GM18511 (cell line): ENCODE results near the gene SLC2A5.
"Not testable (repeated sequence)": the region's sequence is repeated elsewhere in the genome, so short reads cannot be mapped to it uniquely, and the experiment has no call there.

ENCODE experiments used
- ATAC-seq: cut with Tn5 transposase; IDR thresholded peaks from one replicate; pipeline ENCODE4 v1.9.1; 2021; ENCODE audit warnings: mild to moderate bottlenecking, moderate library complexity; ENCODE audit not compliant: unreplicated experiment

SLC2A5 gene

GRCh38 chr1:9069326-9070100 lies at the start of gene SLC2A5:
SLC2A5 (minus strand) TSS chr1:9069635; CDS start chr1:9069536, 99 bp downstream.
- peak; percentile 94 for ATAC-seq

- ATAC-seq: no peak
These were observed 48.8 kb upstream of the SLC2A5 start for GRCh38 chr1:9118186-9118585.

- ATAC-seq: no peak
These were observed 46.1 kb upstream of the SLC2A5 start for GRCh38 chr1:9115351-9116205.

- no peak for ATAC-seq
These were observed 43.8 kb upstream of the SLC2A5 start for GRCh38 chr1:9112961-9113880.

- ATAC-seq: no peak
These were observed 42.5 kb upstream of the SLC2A5 start for GRCh38 chr1:9111957-9112356.

- no peak for ATAC-seq
These were observed 41.9 kb upstream of the SLC2A5 start for GRCh38 chr1:9111357-9111691.

- no peak for ATAC-seq
These were observed 41.4 kb upstream of the SLC2A5 start for GRCh38 chr1:9110669-9111356.

- ATAC-seq: no peak
These were observed 38.7 kb upstream of the SLC2A5 start for GRCh38 chr1:9108056-9108665.

- no peak for ATAC-seq
These were observed 37.7 kb upstream of the SLC2A5 start for GRCh38 chr1:9107136-9107535.

- no peak for ATAC-seq
These were observed 36.9 kb upstream of the SLC2A5 start for GRCh38 chr1:9106286-9106685.

GRCh38 chr1:9105336-9105867 lies 36.0 kb upstream of the SLC2A5 start:
- no peak for ATAC-seq

- no peak for ATAC-seq
These were observed 32.2 kb upstream of the SLC2A5 start for GRCh38 chr1:9101510-9102146.

GRCh38 chr1:9100471-9101043 lies 31.1 kb upstream of the SLC2A5 start:
- ATAC-seq: no peak

GRCh38 chr1:9099555-9099954 lies 30.1 kb upstream of the SLC2A5 start:
- ATAC-seq: no peak

GRCh38 chr1:9097947-9098705 lies 28.7 kb upstream of the SLC2A5 start:
- ATAC-seq: no peak

- no peak for ATAC-seq
These were observed 26.4 kb upstream of the SLC2A5 start for GRCh38 chr1:9095818-9096217.

- ATAC-seq: not testable (repeated sequence)
These were observed 24.7 kb upstream of the SLC2A5 start for GRCh38 chr1:9093996-9094595.

- ATAC-seq: no peak
These were observed 24.1 kb upstream of the SLC2A5 start for GRCh38 chr1:9093581-9093980.
